Right lobe of liver (tissue), 6 donors: ENCODE data around the gene SMAD4. TPM values are rescaled to one million over a fixed set of nuclear protein-coding genes. Genes with fewer than 3 reads are reported as not detected.
A peak's percentile ranks its signal among the peaks of the same experiment; 100 is the strongest.

Experiments
- ATAC-seq, 4 donors: fragments of 200-7000 bp; cut with Tn5 transposase; one replicate each; pipeline ENCODE4 v1.9.1; 2020; ENCODE audit warnings: mild to moderate bottlenecking in 4 of 4, moderate library complexity in 4 of 4
- DNase-seq, 3 donors: peaks; one replicate each; pipeline ENCODE4 v3.0.0-alpha.2; 2020
- H3K27ac ChIP-seq, 3 donors: fragments of 200-600 bp; one replicate each; pipeline ENCODE4 v1.8.0; 2022
- H3K27me3 ChIP-seq, 2 donors: fragments of 200-600 bp; one replicate each; pipeline ENCODE4 v1.8.0; 2022
- H3K36me3 ChIP-seq, 4 donors: fragments of 200-600 bp; sonication (generic) in 1 of 4; one replicate each; pipeline versions ENCODE4 v1.5.1 to v1.8.0; 2017 to 2022; ENCODE audit warnings: control low read depth in 1 of 4
- H3K4me1 ChIP-seq, 4 donors: fragments of 200-600 bp; sonication (generic) in 1 of 4; one replicate each; pipeline versions ENCODE4 v1.5.1 to v1.8.0; 2017 to 2022; ENCODE audit warnings: control low read depth in 1 of 4
- H3K4me3 ChIP-seq, 3 donors: fragments of 200-600 bp; one replicate each; pipeline ENCODE4 v1.8.0; 2022
- H3K9me3 ChIP-seq, 4 donors: fragments of 200-600 bp; sonication (generic) in 1 of 4; one replicate each; pipeline versions ENCODE4 v1.5.1 to v1.8.0; 2017 to 2022; ENCODE audit warnings: control low read depth in 1 of 4
- POLR2A ChIP-seq: fragments of 450-650 bp; IDR thresholded peaks from one replicate; pipeline ENCODE4 v1.6.1; 2017; ENCODE audit warnings: antibody characterized with exemption, mild to moderate bottlenecking
- WGBS: methylation state at CpG from one replicate; pipeline ENCODE4 v1.1.6; 2018; ENCODE audit warnings: low coverage, low lambda C conversion rate; ENCODE audit not compliant: insufficient coverage; ENCODE audit errors: missing lambda C conversion rate; 5-methylcytosine and 5-hydroxymethylcytosine counted together
- intact Hi-C, 2 donors: fragments of 100-400 bp; cut with DNase I; formaldehyde crosslinking; loops; one replicate each; pipeline versions ENCODE4 v1.11.2 to v1.14.1; 2022
- total RNA-seq, 6 experiments: library from RNA; depleted of rRNA in 2 of 6; stranded (reverse); fragments of >200 nt in 2 of 6; fragmentation: NEBNext Ultra II Directional in 3 of 6; extraction: Animal tissue kit (Norgen Biotek cat#: 25700) in 3 of 6; gene quantifications; one replicate each; pipeline versions ENCODE4 v1.1.0 to v1.2.4, GENCODE V29; 2016 to 2023
- TF ChIP-seq, protein P1 (sequence below), 4 donors: fragments of 200-600 bp in 3 of 4; fragments of 450-650 bp in 1 of 4; IDR thresholded peaks; one replicate each; pipeline versions ENCODE4 v1.5.1 to v1.8.0; 2016 to 2022; ENCODE audit warnings: antibody characterized with exemption in 4 of 4, mild to moderate bottlenecking in 2 of 4
- donor health status: DM: no; HTN: yes; CAD: no.
- donor health status: DM: no; HTN: no; CAD: no.
- donor health status: DM: no; HTN: no; CAD: no.
- donor health status: DM: no; HTN: yes; CAD: no.
- donor health status: DM: no; HTN: yes; CAD: no.

The SMAD4 gene
- total RNA-seq, 6 experiments from 2014 or later: 40.8 to 71.9 (median 56.6) TPM

DNA sequence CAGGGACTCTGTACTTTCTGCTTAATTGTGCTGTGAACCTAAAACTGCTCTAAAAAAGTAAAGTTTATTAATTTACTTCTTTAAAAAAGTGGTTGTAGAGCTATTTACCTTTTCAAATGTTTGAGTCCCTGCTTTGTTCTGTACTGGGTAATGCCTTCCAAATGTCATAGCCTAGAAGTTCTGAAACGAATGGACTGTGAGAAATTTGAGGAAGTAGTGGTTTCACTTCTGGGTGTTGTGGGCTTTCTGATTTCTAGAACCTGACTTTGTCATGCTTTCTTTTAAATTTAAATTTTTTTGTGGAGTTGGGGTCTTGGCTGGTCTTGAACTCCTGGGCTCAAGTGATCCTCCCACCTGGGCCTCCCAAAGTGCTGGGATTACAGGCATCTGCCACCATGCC, 44.6 kb downstream of the SMAD4 start:
- WGBS: 62% methylated on average over 1 of the region's 1 CpG
- peaks cover 0 to 32% (median 13%) of the 10 kb centered on the region in 4 donors for H3K36me3 ChIP-seq
- H3K9me3 ChIP-seq: no peaks in the 10 kb centered on the region
- no peaks in the 10 kb centered on the region for H3K4me1 ChIP-seq
- peak in 1 of 4 donors; percentile 33 for ATAC-seq
- no peak overlapping the region for H3K4me3 ChIP-seq
- no peak overlapping the region for H3K27ac ChIP-seq
- intact Hi-C loops: no loop called here
- no peaks in the 10 kb centered on the region for H3K27me3 ChIP-seq
- no peak for DNase-seq
- TF ChIP-seq, protein P1, sequence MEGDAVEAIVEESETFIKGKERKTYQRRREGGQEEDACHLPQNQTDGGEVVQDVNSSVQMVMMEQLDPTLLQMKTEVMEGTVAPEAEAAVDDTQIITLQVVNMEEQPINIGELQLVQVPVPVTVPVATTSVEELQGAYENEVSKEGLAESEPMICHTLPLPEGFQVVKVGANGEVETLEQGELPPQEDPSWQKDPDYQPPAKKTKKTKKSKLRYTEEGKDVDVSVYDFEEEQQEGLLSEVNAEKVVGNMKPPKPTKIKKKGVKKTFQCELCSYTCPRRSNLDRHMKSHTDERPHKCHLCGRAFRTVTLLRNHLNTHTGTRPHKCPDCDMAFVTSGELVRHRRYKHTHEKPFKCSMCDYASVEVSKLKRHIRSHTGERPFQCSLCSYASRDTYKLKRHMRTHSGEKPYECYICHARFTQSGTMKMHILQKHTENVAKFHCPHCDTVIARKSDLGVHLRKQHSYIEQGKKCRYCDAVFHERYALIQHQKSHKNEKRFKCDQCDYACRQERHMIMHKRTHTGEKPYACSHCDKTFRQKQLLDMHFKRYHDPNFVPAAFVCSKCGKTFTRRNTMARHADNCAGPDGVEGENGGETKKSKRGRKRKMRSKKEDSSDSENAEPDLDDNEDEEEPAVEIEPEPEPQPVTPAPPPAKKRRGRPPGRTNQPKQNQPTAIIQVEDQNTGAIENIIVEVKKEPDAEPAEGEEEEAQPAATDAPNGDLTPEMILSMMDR (IDR thresholded peaks at IDR 0.05): no peak
- no peak for TF ChIP-seq POLR2A

DNA sequence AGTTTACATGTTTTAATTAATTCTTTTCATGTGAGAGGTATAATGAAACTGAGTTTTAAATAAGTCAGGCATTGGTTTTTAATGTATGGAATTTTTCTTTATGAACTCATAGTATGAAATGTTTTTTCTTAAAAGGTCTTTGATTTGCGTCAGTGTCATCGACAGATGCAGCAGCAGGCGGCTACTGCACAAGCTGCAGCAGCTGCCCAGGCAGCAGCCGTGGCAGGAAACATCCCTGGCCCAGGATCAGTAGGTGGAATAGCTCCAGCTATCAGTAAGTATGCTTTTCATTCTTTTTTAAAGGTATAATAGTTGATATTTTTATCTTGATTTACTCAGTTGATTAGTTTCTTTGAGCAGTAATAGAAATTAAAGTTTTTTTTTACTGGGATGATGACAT, 46.5 kb downstream of the SMAD4 start:
- Histone ChIP-seq H3K4me1 (no peaks in the 10 kb centered on the region), H3K9me3 (no peaks in the 10 kb centered on the region), H3K4me3 (no peak overlapping the region), H3K27me3 (no peaks in the 10 kb centered on the region), H3K27ac (no peak overlapping the region), H3K36me3 (peaks cover 0 to 48% (median 17%) of the 10 kb centered on the region in 4 donors)
- intact Hi-C loops: no loop called here
- TF ChIP-seq, protein P1 (IDR thresholded peaks at IDR 0.05): no peak
- no peak for TF ChIP-seq POLR2A
- DNase-seq (no peak), ATAC-seq (no peak)
- 86% methylated on average over 4 of the region's 4 CpGs for WGBS

DNA sequence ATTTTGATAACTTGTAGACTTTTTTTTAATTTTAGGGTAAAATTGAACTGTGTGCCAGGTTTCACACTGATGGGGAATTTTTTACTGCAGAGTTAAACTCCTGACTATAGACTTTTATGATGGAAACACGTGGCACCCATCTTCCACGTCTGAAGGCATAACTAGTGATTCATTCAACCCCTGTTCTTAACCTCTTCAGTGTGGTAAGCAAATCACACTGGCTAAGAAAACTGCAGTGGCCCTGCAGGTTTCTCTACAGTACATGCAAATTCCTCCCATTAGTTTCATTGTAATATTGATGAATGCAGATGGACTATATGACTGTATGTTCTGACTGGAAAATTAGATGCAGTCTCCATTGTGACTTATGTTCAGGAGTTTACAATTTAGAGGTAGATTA, 47.2 kb downstream of the SMAD4 start:
- H3K4me3 ChIP-seq: no peak overlapping the region

DNA sequence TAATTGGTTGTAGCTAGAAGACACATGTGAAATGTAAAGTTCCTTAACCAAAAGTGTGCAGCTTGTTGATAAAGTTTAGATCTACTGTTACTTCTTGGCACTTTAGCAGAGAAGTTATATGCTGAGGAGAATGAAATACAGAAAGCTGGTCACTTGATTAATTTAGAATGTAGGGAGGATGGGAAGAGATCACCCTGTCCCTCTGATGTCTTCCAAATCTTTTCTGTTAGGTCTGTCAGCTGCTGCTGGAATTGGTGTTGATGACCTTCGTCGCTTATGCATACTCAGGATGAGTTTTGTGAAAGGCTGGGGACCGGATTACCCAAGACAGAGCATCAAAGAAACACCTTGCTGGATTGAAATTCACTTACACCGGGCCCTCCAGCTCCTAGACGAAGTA, 48.0 kb downstream of the SMAD4 start:
- intact Hi-C loops: no loop called here
- TF ChIP-seq, protein P1 (IDR thresholded peaks at IDR 0.05): no peak
- no peak for TF ChIP-seq POLR2A
- DNase-seq: no peak

More for the DNA sequence above, 47.2 kb downstream of the SMAD4 start:
- no peak overlapping the region for H3K27ac ChIP-seq
- H3K4me1 ChIP-seq: no peaks in the 10 kb centered on the region
- intact Hi-C loops: no loop called here
- TF ChIP-seq, protein P1 (IDR thresholded peaks at IDR 0.05): no peak
- TF ChIP-seq POLR2A: no peak
- H3K27me3 ChIP-seq: no peaks in the 10 kb centered on the region
- WGBS: 81% methylated on average over 2 of the region's 2 CpGs
- peaks cover 0 to 55% (median 17%) of the 10 kb centered on the region in 4 donors for H3K36me3 ChIP-seq
- ATAC-seq (no peak), DNase-seq (no peak)
- H3K9me3 ChIP-seq: no peaks in the 10 kb centered on the region

More for the DNA sequence above, 48.0 kb downstream of the SMAD4 start:
- H3K27me3 ChIP-seq: no peaks in the 10 kb centered on the region
- no peak overlapping the region for H3K4me3 ChIP-seq
- no peaks in the 10 kb centered on the region for H3K4me1 ChIP-seq
- WGBS: 93% methylated on average over 3 of the region's 5 CpGs
- peaks cover 0 to 56% (median 17%) of the 10 kb centered on the region in 4 donors for H3K36me3 ChIP-seq
- H3K27ac ChIP-seq: no peak overlapping the region
- H3K9me3 ChIP-seq: no peaks in the 10 kb centered on the region
- no peak for ATAC-seq
